ENCODE data around the gene RASSF3. TPM values are rescaled to one million over a fixed set of nuclear protein-coding genes. Genes with fewer than 3 reads are reported as not detected.

RASSF3 gene
- total and polyA plus RNA-seq, 10 of the 15 experiments (the other 5 are each of a cell fraction or from before 2014, with no cell fraction given) = 6.9 to 62.4 (median 30.3) TPM

DNA sequence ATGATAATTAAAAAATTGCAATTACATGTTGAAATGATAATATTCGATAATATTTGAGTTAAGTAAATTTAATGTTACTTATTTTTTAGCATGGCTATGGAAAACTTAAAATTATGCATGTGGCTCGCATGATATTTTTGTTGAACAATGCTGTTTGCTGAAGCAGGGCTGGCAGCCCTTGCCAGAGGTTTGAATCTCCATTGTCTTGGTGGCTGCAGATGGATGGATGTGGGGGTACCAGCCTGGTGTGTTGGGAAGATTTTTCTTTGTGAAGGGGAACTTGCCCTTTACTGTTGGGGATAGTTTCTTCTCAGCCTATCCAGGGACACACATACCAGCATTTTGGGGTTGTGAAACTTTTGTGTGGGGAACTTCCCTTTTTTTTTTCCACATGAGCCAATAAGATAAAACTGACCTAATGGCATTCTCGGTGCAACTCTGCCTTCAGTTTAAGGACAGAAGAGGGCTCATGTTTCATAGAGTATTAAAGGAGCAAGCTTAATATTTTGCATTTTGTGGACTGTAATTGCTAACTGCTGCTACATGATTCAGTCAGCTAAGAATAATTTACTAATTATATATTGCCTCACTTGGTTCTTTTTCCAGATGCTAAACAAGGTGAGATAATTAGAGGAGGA, 8.8 kb downstream of the RASSF3 start (continued):
- TF ChIP-seq, protein P1, sequence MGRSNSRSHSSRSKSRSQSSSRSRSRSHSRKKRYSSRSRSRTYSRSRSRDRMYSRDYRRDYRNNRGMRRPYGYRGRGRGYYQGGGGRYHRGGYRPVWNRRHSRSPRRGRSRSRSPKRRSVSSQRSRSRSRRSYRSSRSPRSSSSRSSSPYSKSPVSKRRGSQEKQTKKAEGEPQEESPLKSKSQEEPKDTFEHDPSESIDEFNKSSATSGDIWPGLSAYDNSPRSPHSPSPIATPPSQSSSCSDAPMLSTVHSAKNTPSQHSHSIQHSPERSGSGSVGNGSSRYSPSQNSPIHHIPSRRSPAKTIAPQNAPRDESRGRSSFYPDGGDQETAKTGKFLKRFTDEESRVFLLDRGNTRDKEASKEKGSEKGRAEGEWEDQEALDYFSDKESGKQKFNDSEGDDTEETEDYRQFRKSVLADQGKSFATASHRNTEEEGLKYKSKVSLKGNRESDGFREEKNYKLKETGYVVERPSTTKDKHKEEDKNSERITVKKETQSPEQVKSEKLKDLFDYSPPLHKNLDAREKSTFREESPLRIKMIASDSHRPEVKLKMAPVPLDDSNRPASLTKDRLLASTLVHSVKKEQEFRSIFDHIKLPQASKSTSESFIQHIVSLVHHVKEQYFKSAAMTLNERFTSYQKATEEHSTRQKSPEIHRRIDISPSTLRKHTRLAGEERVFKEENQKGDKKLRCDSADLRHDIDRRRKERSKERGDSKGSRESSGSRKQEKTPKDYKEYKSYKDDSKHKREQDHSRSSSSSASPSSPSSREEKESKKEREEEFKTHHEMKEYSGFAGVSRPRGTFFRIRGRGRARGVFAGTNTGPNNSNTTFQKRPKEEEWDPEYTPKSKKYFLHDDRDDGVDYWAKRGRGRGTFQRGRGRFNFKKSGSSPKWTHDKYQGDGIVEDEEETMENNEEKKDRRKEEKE (IDR thresholded peaks at IDR 0.05) = no peak
- TF ChIP-seq CREM (IDR thresholded peaks at IDR 0.05; ENCODE audit: low read depth) (no peak), ETV6 (conservative IDR thresholded peaks at IDR 0.05 in 1 of 2, IDR thresholded peaks at IDR 0.05 in 1 of 2; ENCODE audit: borderline replicate concordance in 1 of 2, low read depth in 1 of 2) (no peak), KAT2A (conservative IDR thresholded peaks at IDR 0.05; ENCODE audit: control insufficient read depth, low read depth, low read length) (no peak), MEF2B (IDR thresholded peaks at IDR 0.05; ENCODE audit: partially characterized antibody, poor library complexity, severe bottlenecking) (peak; percentile 23), KLF5 (IDR thresholded peaks at IDR 0.05; ENCODE audit: partially characterized antibody) (no peak), GATAD2B (conservative IDR thresholded peaks at IDR 0.05; ENCODE audit: low read depth) (no peak), ZBED1 (IDR thresholded peaks at IDR 0.05; ENCODE audit: borderline replicate concordance) (no peak; the same call in 1 of the 2 replicates), STAT3 (IDR thresholded peaks at IDR 0.05; ENCODE audit: low read depth, low read length) (no peak), MYB (IDR thresholded peaks at IDR 0.05; ENCODE audit: borderline replicate concordance, low read depth, low read length) (no peak), SRF (IDR thresholded peaks at IDR 0.05; ENCODE audit: low read depth in 2 of 2, low read length in 2 of 2) (0 out of 4 replicates have a peak, but pooled peaks of 1 of the 2 experiments have one; percentile 17)
- TF ChIP-seq, protein P2, sequence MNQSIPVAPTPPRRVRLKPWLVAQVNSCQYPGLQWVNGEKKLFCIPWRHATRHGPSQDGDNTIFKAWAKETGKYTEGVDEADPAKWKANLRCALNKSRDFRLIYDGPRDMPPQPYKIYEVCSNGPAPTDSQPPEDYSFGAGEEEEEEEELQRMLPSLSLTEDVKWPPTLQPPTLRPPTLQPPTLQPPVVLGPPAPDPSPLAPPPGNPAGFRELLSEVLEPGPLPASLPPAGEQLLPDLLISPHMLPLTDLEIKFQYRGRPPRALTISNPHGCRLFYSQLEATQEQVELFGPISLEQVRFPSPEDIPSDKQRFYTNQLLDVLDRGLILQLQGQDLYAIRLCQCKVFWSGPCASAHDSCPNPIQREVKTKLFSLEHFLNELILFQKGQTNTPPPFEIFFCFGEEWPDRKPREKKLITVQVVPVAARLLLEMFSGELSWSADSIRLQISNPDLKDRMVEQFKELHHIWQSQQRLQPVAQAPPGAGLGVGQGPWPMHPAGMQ (IDR thresholded peaks at IDR 0.05; ENCODE audit: borderline replicate concordance) = no peak
- TF ChIP-seq, protein P3, sequence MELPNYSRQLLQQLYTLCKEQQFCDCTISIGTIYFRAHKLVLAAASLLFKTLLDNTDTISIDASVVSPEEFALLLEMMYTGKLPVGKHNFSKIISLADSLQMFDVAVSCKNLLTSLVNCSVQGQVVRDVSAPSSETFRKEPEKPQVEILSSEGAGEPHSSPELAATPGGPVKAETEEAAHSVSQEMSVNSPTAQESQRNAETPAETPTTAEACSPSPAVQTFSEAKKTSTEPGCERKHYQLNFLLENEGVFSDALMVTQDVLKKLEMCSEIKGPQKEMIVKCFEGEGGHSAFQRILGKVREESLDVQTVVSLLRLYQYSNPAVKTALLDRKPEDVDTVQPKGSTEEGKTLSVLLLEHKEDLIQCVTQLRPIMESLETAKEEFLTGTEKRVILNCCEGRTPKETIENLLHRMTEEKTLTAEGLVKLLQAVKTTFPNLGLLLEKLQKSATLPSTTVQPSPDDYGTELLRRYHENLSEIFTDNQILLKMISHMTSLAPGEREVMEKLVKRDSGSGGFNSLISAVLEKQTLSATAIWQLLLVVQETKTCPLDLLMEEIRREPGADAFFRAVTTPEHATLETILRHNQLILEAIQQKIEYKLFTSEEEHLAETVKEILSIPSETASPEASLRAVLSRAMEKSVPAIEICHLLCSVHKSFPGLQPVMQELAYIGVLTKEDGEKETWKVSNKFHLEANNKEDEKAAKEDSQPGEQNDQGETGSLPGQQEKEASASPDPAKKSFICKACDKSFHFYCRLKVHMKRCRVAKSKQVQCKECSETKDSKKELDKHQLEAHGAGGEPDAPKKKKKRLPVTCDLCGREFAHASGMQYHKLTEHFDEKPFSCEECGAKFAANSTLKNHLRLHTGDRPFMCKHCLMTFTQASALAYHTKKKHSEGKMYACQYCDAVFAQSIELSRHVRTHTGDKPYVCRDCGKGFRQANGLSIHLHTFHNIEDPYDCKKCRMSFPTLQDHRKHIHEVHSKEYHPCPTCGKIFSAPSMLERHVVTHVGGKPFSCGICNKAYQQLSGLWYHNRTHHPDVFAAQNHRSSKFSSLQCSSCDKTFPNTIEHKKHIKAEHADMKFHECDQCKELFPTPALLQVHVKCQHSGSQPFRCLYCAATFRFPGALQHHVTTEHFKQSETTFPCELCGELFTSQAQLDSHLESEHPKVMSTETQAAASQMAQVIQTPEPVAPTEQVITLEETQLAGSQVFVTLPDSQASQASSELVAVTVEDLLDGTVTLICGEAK (IDR thresholded peaks at IDR 0.05; ENCODE audit: borderline replicate concordance) = no peak
- TF ChIP-seq, protein P4, sequence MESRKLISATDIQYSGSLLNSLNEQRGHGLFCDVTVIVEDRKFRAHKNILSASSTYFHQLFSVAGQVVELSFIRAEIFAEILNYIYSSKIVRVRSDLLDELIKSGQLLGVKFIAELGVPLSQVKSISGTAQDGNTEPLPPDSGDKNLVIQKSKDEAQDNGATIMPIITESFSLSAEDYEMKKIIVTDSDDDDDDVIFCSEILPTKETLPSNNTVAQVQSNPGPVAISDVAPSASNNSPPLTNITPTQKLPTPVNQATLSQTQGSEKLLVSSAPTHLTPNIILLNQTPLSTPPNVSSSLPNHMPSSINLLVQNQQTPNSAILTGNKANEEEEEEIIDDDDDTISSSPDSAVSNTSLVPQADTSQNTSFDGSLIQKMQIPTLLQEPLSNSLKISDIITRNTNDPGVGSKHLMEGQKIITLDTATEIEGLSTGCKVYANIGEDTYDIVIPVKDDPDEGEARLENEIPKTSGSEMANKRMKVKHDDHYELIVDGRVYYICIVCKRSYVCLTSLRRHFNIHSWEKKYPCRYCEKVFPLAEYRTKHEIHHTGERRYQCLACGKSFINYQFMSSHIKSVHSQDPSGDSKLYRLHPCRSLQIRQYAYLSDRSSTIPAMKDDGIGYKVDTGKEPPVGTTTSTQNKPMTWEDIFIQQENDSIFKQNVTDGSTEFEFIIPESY (IDR thresholded peaks at IDR 0.05) = no peak
- TF ChIP-seq, protein P5, sequence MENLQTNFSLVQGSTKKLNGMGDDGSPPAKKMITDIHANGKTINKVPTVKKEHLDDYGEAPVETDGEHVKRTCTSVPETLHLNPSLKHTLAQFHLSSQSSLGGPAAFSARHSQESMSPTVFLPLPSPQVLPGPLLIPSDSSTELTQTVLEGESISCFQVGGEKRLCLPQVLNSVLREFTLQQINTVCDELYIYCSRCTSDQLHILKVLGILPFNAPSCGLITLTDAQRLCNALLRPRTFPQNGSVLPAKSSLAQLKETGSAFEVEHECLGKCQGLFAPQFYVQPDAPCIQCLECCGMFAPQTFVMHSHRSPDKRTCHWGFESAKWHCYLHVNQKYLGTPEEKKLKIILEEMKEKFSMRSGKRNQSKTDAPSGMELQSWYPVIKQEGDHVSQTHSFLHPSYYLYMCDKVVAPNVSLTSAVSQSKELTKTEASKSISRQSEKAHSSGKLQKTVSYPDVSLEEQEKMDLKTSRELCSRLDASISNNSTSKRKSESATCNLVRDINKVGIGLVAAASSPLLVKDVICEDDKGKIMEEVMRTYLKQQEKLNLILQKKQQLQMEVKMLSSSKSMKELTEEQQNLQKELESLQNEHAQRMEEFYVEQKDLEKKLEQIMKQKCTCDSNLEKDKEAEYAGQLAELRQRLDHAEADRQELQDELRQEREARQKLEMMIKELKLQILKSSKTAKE (IDR thresholded peaks at IDR 0.05; ENCODE audit: low read depth, poor library complexity, severe bottlenecking) = no peak
